PFSK-1 (cell line): Measurements from ENCODE around the gene NPM3.

ENCODE experiments used
- POLR2AphosphoS5 ChIP-seq: IDR thresholded peaks from 2 replicates; pipeline ENCODE4 v1.6.1; 2012; ENCODE audit warnings: low read depth, mild to moderate bottlenecking, control low read depth, low read length, moderate library complexity
- TAF1 ChIP-seq: IDR thresholded peaks from 2 replicates; pipeline ENCODE4 v1.6.1; 2012; ENCODE audit warnings: low read length, control low read depth, borderline replicate concordance; ENCODE audit not compliant: insufficient read depth
- TF ChIP-seq, protein P1 (sequence below), 2 experiments: IDR thresholded peaks; 2 replicates each; pipeline versions ENCODE4 v1.6.1 to v1.8.0; 2011 to 2012; ENCODE audit warnings: low read depth in 2 of 2, low read length in 2 of 2, control low read depth in 1 of 2, inconsistent platforms in 1 of 2, mild to moderate bottlenecking in 1 of 2, moderate library complexity in 1 of 2; ENCODE audit not compliant: insufficient read depth in 1 of 2

DNA sequence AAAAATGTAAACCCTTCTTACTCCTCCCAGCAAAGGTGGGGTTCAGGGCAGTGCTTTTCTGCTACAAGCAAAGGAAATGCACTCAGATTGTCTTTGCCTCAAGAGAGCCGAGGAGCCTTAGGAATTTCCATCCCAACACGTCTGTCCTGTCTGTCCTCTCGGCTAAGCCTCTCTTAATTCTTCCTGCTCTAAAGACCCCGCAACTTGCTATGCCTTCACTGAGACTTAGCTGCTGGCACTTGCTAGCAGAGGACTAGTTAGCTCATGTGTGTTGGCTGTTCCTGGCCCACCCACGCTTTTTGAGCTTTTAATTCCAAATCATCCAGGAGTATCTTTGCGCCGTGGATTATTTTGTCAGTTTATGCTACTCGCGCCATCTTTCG lies 481 bp upstream of the NPM3 start:
- TF ChIP-seq, protein P1, sequence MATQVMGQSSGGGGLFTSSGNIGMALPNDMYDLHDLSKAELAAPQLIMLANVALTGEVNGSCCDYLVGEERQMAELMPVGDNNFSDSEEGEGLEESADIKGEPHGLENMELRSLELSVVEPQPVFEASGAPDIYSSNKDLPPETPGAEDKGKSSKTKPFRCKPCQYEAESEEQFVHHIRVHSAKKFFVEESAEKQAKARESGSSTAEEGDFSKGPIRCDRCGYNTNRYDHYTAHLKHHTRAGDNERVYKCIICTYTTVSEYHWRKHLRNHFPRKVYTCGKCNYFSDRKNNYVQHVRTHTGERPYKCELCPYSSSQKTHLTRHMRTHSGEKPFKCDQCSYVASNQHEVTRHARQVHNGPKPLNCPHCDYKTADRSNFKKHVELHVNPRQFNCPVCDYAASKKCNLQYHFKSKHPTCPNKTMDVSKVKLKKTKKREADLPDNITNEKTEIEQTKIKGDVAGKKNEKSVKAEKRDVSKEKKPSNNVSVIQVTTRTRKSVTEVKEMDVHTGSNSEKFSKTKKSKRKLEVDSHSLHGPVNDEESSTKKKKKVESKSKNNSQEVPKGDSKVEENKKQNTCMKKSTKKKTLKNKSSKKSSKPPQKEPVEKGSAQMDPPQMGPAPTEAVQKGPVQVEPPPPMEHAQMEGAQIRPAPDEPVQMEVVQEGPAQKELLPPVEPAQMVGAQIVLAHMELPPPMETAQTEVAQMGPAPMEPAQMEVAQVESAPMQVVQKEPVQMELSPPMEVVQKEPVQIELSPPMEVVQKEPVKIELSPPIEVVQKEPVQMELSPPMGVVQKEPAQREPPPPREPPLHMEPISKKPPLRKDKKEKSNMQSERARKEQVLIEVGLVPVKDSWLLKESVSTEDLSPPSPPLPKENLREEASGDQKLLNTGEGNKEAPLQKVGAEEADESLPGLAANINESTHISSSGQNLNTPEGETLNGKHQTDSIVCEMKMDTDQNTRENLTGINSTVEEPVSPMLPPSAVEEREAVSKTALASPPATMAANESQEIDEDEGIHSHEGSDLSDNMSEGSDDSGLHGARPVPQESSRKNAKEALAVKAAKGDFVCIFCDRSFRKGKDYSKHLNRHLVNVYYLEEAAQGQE (IDR thresholded peaks at IDR 0.05; ENCODE audit: insufficient read depth in 1 of 2, low read depth in 2 of 2, low read length in 2 of 2) = no peak
- TF ChIP-seq TAF1 (no peak), POLR2AphosphoS5 (peak; percentile 23; the same call in 1 of the 2 replicates)
